Left lung (tissue), 10 donors: ENCODE measurements around the gene ARHGAP28. TPM values are rescaled to one million over a fixed set of nuclear protein-coding genes. Genes with fewer than 3 reads are reported as not detected.

Experiments
- ATAC-seq: fragments of 200-7000 bp; cut with Tn5 transposase; one replicate; pipeline ENCODE4 v1.9.1; 2020; ENCODE audit warnings: moderate library complexity
- DNase-seq, 4 donors: peaks; one replicate each; pipeline ENCODE4 v3.0.0-alpha.2; 2013 to 2020
- H3K27ac ChIP-seq, 2 donors: fragments of 200-600 bp; sonication (generic) in 1 of 2; one replicate each; pipeline versions ENCODE4 v1.5.0 to v1.8.0; 2020 to 2021
- H3K27me3 ChIP-seq, 2 donors: fragments of 200-600 bp; sonication (generic) in 1 of 2; one replicate each; pipeline versions ENCODE4 v1.5.0 to v1.8.0; 2020 to 2021
- H3K36me3 ChIP-seq, 2 donors: fragments of 200-600 bp; sonication (generic) in 1 of 2; one replicate each; pipeline versions ENCODE4 v1.5.0 to v1.8.0; 2020 to 2021
- H3K4me1 ChIP-seq, 2 donors: fragments of 200-600 bp; one replicate each; pipeline ENCODE4 v1.8.0; 2021
- H3K4me3 ChIP-seq, 2 donors: fragments of 200-600 bp; sonication (generic) in 1 of 2; one replicate each; pipeline versions ENCODE4 v1.5.0 to v1.8.0; 2020 to 2021; ENCODE audit warnings: mild to moderate bottlenecking in 1 of 2
- H3K9me3 ChIP-seq, 2 donors: fragments of 200-600 bp; sonication (generic) in 1 of 2; one replicate each; pipeline versions ENCODE4 v1.5.0 to v1.8.0; 2020 to 2021
- CTCF ChIP-seq, 2 donors: fragments of 200-600 bp; sonication (generic) in 1 of 2; IDR thresholded peaks; one replicate each; pipeline versions ENCODE4 v1.5.0 to v1.8.0; 2021; ENCODE audit warnings: antibody characterized with exemption in 2 of 2
- intact Hi-C, 2 donors: fragments of 100-400 bp; cut with DNase I; formaldehyde crosslinking; loops; one replicate each; pipeline versions ENCODE4 v1.11.2 to v1.14.2; 2022
- polyA plus RNA-seq, 6 donors: library from polyadenylated mRNA; unstranded; fragments of 120-200 nt; gene quantifications; one replicate each; pipeline ENCODE4 v1.2.1, GENCODE V29; 2013; ENCODE audit not compliant: insufficient read length in 6 of 6
- total RNA-seq, 2 donors: library from RNA; stranded (reverse); fragmentation: NEBNext Ultra II Directional; extraction: Animal tissue kit (Norgen Biotek cat#: 25700); gene quantifications; one replicate each; pipeline ENCODE4 v1.2.1, GENCODE V29; 2021
- donor health status: DM: no; HTN: yes; CAD: no.
- donor health status: DM: no; HTN: no; CAD: no.

ARHGAP28 gene
- total and polyA plus RNA-seq, 8 donors: 16.6 to 262 (median 208) TPM

GRCh38 chr18:6866552-6867085, 137.1 kb downstream of the ARHGAP28 start:
- intact Hi-C loops: no loop called here
- Histone ChIP-seq H3K27me3 (no peaks in the 10 kb centered on the region), H3K9me3 (no peaks in the 10 kb centered on the region), H3K4me3 (no peak overlapping the region), H3K36me3 (no peaks in the 10 kb centered on the region), H3K27ac (no peak overlapping the region), H3K4me1 (no peaks in the 10 kb centered on the region)
- ATAC-seq: peak; percentile 41
- DNase-seq: no peak
- TF ChIP-seq CTCF (IDR thresholded peaks at IDR 0.05): no peak

- no peaks in the 10 kb centered on the region for H3K4me1 ChIP-seq
- DNase-seq (no peak), ATAC-seq (no peak)
- no peak for TF ChIP-seq CTCF (IDR thresholded peaks at IDR 0.05)
- intact Hi-C loops: no loop called here
- no peaks in the 10 kb centered on the region for H3K36me3 ChIP-seq
- no peak overlapping the region for H3K27ac ChIP-seq
- no peaks in the 10 kb centered on the region for H3K9me3 ChIP-seq
- no peak overlapping the region for H3K4me3 ChIP-seq
- H3K27me3 ChIP-seq: no peaks in the 10 kb centered on the region
Observed at GRCh38 chr18:6868033-6868432, 138.5 kb downstream of the ARHGAP28 start.

- Histone ChIP-seq H3K9me3 (no peaks in the 10 kb centered on the region), H3K4me1 (no peaks in the 10 kb centered on the region), H3K36me3 (no peaks in the 10 kb centered on the region), H3K4me3 (no peak overlapping the region), H3K27ac (no peak overlapping the region), H3K27me3 (no peaks in the 10 kb centered on the region)
- ATAC-seq: no peak
- no peak for TF ChIP-seq CTCF (IDR thresholded peaks at IDR 0.05)
- intact Hi-C loops: loop anchor here in 1 of 2 donors (10.0 kb wide), 1 partner anchor 147 kb away; the partner anchor contains the start of gene ARHGAP28
- DNase-seq: no peak
Observed at GRCh38 chr18:6871566-6871965, 142.1 kb downstream of the ARHGAP28 start.

GRCh38 chr18:6873040-6873751, 143.7 kb downstream of the ARHGAP28 start:
- intact Hi-C loops: loop anchor here in 1 of 2 donors (10.0 kb wide), 1 partner anchor 148 kb away; the partner anchor contains the start of gene ARHGAP28
- Histone ChIP-seq H3K36me3 (no peaks in the 10 kb centered on the region), H3K4me3 (no peak overlapping the region)

More at GRCh38 chr18:6873040-6873751, 143.7 kb downstream of the ARHGAP28 start:
- no peak for TF ChIP-seq CTCF (IDR thresholded peaks at IDR 0.05)
- no peaks in the 10 kb centered on the region for H3K9me3 ChIP-seq
- H3K4me1 ChIP-seq: no peaks in the 10 kb centered on the region
- no peaks in the 10 kb centered on the region for H3K27me3 ChIP-seq
- DNase-seq (no peak), ATAC-seq (no peak)
- no peak overlapping the region for H3K27ac ChIP-seq
